ENCODE data around the gene ILKAP. TPM values are rescaled to one million over a fixed set of nuclear protein-coding genes. Genes with fewer than 3 reads are reported as not detected.

Gene ILKAP
- total RNA-seq, 1 donor from 2014 or later = 43.4 TPM

- no peak for TF ChIP-seq CTCF (IDR thresholded peaks at IDR 0.05)
- H3K27ac ChIP-seq = no peak overlapping the region
- no peak overlapping the region for H3K4me3 ChIP-seq
- H3K27me3 ChIP-seq (ENCODE audit: low read depth) = peaks cover 13% of the 10 kb centered on the region
- no peaks in the 10 kb centered on the region for H3K9me3 ChIP-seq
- intact Hi-C loops (cut with DNase I) = no loop called here
- peaks cover 13% of the 10 kb centered on the region for H3K4me1 ChIP-seq
- ATAC-seq = no peak
- H3K36me3 ChIP-seq = peaks cover 24% of the 10 kb centered on the region
- DNase-seq = no peak
Measured at GRCh38 chr2:238241970-238242369, 38.5 kb upstream of the ILKAP start.

GRCh38 chr2:238240757-238241711 is 37.5 kb upstream of the ILKAP start:
- H3K4me3 ChIP-seq = peak overlapping the region; percentile 66

GRCh38 chr2:238239863-238240756 is 36.6 kb upstream of the ILKAP start, which contains the start of gene HES6:
Gene HES6, minus strand, starts transcription at chr2:238240038. Its CDS starts 133 bp downstream, at chr2:238239905.
- peak within 1 kb of the TSS; percentile 56 for H3K27ac ChIP-seq
- H3K36me3 ChIP-seq = peaks cover 6% of the 10 kb centered on the region
- ATAC-seq = peak; percentile 92 to 93
- peak within 1 kb of the TSS; percentile 66 for H3K4me3 ChIP-seq
- DNase-seq = peak; percentile 95
- H3K9me3 ChIP-seq = no peaks in the 10 kb centered on the region
- H3K27me3 ChIP-seq (ENCODE audit: low read depth) = peaks cover 13% of the 10 kb centered on the region
- TF ChIP-seq CTCF (IDR thresholded peaks at IDR 0.05) = peak; percentile 14
- H3K4me1 ChIP-seq = peaks cover 13% of the 10 kb centered on the region
- intact Hi-C loops (cut with DNase I) = no loop called here

More at GRCh38 chr2:238240757-238241711, 37.5 kb upstream of the ILKAP start:
- Histone ChIP-seq H3K27me3 (ENCODE audit: low read depth) (peaks cover 13% of the 10 kb centered on the region), H3K27ac (no peak overlapping the region), H3K4me1 (peaks cover 13% of the 10 kb centered on the region), H3K9me3 (no peaks in the 10 kb centered on the region), H3K36me3 (peaks cover 15% of the 10 kb centered on the region)
- no peak for TF ChIP-seq CTCF (IDR thresholded peaks at IDR 0.05)
- DNase-seq (peak; percentile 78), ATAC-seq (peak; percentile 48 to 57)
- intact Hi-C loops (cut with DNase I) = no loop called here

GRCh38 chr2:238239543-238239862 is 36.0 kb upstream of the ILKAP start:
- Histone ChIP-seq H3K9me3 (no peaks in the 10 kb centered on the region), H3K27ac (peak overlapping the region; percentile 56), H3K4me1 (peaks cover 13% of the 10 kb centered on the region), H3K27me3 (ENCODE audit: low read depth) (peaks cover 13% of the 10 kb centered on the region), H3K36me3 (peaks cover 4% of the 10 kb centered on the region), H3K4me3 (peak overlapping the region; percentile 66)
- intact Hi-C loops (cut with DNase I) = no loop called here
- DNase-seq (peak; percentile 63), ATAC-seq (no peak)
- no peak for TF ChIP-seq CTCF (IDR thresholded peaks at IDR 0.05)

GRCh38 chr2:238238766-238239542 is 35.5 kb upstream of the ILKAP start:
- Histone ChIP-seq H3K27ac (no peak overlapping the region), H3K9me3 (no peaks in the 10 kb centered on the region), H3K4me1 (peaks cover 13% of the 10 kb centered on the region), H3K4me3 (peak overlapping the region; percentile 66), H3K36me3 (peaks cover 4% of the 10 kb centered on the region), H3K27me3 (ENCODE audit: low read depth) (peaks cover 13% of the 10 kb centered on the region)
- intact Hi-C loops (cut with DNase I) = no loop called here
- TF ChIP-seq CTCF (IDR thresholded peaks at IDR 0.05) = peak; percentile 9
- DNase-seq = peak; percentile 63
- ATAC-seq = no peak

Data from lower lobe of right lung (tissue), 2 donors.